Forelimb muscle (tissue), 1 donor: ENCODE measurements around the gene NMUR2. TPM values are rescaled to one million over a fixed set of nuclear protein-coding genes. Genes with fewer than 3 reads are reported as not detected.

Source experiments
- DNase-seq: peaks from one replicate; pipeline ENCODE4 v3.0.0-alpha.2; 2013; ENCODE audit warnings: low read depth
- polyA plus RNA-seq: library from polyadenylated mRNA; unstranded; fragments of 120-200 nt; gene quantifications from one replicate; pipeline ENCODE4 v1.2.1, GENCODE V29; 2013; ENCODE audit not compliant: insufficient read length

NMUR2 gene
- 0.19 TPM for polyA plus RNA-seq

DNA sequence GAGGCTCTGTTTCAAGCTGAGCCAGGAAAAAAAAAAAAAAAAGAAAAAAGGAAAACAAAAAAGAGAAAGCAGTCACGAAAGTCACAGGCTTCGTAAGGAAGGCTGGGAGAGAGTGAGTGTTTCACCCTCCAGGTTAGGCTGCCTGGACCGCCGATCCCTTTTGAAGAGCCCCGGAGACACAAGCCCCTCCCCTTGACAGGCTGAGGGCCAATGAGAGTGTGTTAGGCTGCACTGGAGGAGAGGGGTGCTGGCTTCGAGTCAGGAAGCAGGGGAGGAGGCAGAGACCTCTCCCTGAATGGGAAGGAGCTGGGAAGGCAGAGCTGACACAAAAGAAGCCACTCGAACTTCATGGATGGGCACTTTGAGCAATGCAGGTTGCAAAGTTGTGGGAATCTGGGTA lies at the start of gene NMUR2:
NMUR2 (minus strand) TSS at position 135 of the 400 bp plus-strand sequence. CDS start 166 bp downstream, outside the sequence.
- no peak for DNase-seq

DNA sequence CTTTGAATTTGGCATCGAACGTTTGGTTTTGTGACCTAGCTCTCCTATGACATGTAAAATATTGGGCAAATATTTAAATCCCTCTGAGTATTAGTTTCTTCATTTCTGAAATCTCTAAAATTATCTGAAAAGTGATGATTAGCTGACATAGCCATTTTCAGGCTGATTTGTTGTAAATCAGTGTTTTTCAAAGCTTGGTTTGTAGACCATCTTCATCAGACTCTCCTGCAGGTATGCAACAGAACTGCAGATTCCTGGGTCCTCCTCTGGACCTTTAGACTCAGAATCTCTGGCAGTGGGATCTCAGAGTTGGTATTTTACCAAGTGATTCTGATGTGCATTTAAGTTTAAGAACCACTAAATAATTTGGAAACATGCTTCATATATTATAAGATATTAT lies 38.9 kb upstream of the NMUR2 start:
- no peak for DNase-seq

DNA sequence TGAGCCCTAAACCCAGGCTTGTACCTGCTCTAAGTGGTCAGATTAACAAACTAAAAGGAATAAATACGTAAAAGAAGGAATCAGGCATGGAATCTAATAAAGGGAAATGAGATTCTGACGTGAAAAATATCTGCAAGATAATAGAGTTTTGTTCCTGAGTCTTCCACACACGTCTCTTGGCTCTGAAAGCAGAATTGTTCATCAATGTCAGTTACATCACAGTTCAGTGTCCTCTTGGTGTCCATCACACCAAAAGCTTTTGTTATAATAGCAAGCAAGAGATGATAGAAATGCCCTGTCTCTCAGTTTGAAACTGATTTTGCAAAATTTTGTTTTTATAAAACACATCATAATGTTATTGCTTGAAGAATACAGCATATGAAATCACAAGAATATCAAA lies 34.7 kb upstream of the NMUR2 start:
- no peak for DNase-seq

DNA sequence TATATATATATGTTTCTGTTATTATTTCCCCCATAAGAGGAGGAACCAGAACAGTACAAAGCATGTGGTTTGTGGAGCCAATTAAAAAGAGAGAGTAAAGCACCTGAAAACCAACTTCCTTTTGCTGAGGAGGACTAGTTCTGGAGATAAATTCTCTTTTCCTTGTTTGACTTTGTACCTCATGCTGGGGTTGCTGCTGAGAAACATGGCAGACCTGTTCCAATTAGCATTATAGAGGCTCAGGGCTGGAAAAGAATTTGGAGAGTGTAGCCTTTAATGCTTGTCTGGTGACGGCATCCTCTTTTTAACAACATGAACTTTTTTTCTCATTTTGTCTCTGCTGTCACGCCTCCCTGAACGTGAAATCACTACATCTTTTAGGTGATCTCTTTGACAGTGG lies 32.8 kb upstream of the NMUR2 start:
- DNase-seq, result no peak

DNA sequence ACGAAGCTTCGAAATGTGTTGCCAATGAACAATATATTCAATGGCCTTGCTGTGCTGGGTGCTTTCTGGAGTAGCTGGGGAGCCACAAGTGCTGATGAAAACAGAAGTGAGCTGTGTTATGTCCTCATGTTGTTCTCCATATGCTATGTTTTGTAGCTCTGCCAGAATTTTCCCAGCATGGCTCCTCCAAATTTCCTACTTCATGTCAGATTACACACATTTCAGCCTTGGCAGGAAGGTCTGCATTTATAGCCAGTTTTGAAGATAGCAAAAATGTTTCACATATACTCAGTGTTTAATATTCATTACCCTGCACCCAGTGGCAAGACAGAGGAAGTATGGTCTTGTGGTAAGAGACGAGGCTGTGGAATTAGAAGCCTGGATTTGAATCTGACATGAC lies 22.6 kb upstream of the NMUR2 start:
- DNase-seq, result peak; percentile 11

DNA sequence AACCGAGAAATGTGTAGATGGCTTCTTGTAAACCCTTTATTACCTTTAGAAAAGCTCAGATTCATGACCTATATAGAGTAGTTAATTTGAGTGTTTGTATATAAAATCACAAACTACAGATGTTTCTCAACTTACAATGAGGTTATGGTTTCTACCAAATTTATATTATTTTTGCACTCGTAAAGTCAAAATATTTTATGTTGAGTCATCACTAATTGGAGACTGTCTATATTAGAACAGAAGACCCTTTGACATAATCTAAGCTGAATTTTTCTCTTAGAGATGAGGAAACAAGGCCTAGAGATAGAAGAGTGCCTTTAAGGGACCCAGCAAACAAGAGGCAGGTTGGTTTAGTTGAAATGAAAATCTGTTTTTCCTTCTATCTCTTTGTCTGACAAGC lies 20.0 kb upstream of the NMUR2 start:
- no peak for DNase-seq

GRCh38 chr5:152424501-152424900 lies 19.4 kb upstream of the NMUR2 start:
- no peak for DNase-seq

DNA sequence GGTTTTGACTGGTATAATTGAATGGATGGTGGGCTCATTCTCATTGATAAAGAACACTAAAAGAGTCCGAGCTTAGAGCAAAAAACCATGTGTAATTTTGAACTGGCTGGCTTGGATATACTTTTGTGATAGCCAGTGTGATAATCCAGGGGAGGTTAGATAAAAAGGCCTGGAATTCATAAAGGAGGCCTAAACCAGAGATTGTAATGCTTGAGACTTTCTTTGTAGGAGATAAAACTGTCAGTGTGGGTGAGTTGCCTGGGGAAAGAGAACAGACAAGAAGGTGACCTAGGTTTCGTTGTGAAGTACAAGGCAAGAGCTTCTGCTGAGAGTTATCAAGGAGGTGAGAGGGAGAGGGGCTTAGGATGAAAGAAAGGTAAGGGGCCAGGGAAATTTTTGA lies 17.0 kb upstream of the NMUR2 start:
- no peak for DNase-seq

GRCh38 chr5:152412129-152412528 lies 7.0 kb upstream of the NMUR2 start:
- no peak for DNase-seq

DNA sequence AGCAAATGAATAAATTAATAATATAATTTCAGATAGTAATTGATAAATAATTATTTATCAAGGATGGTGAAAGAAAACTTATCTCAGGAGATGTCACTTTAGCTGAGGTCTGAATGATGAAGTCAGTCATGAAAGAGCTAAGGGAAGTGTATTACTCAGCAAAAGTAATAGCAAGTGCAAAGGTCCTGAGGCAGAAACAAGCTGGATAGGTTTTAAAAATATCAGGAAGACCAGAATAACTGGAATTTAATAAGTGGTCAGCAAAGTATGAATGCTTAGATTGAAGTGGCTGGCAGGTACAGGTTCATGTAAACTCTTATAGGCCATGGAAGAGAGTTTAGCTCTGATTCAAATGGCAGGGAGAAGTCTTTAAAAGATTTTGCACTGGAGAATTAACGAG lies 1.0 kb upstream of the NMUR2 start:
- DNase-seq, result no peak

DNA sequence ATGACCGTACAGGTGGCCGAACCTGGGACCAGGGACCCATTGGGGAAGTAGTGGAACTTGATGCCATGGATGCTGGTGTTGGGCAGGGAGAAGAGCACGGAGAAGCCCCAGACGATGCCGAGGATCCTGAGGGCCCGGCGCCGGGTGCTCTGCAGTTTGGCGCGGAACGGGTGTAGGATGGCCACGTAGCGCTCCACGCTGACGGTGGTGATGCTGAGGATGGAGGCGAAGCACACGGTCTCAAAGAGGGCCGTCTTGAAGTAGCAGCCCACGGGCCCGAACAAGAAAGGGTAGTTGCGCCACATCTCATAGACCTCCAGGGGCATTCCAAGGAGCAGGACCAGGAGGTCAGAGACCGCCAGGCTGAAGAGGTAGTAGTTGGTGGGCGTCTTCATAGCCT lies 585 bp downstream of the NMUR2 start:
- no peak for DNase-seq

DNA sequence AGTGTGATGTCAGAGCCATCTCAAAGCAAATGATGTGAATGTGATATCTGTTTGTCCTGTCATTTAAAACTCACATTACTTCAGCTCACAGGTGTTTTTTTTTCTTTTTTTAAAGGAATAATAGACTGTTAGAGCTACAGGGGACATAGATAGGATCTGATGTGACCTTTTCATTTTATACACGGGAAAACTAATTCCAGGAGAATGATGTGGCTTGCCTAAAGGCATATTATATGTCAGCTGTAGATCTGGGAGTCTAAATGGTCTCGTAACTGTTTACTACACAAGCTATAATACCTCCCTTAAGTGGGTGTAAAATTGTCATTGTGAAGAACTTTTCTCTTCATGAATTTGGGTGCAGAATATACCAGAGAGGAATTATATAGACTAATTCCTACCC lies 2.0 kb downstream of the NMUR2 start:
- DNase-seq, result no peak

- DNase-seq, result peak; percentile 40
Observed at GRCh38 chr5:152400846-152401245, 4.2 kb downstream of the NMUR2 start.

DNA sequence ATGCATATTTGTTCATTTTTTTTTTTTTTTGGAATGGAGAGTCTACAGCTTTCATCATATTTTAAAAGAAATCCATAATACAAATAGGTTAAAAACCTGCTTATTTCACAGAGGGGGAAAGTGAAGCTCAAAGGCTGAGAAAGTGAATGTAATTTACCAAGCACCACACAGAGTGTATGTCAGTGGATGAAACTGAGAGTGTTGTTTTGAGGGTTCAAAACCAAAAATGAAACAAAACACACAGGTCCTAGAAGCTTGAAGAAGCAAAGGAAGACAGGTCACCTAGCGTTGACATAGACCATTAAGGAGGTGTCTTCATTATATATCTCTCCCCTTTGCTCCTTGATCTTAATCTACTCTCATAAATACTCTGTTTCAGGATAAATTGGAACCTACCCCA lies 7.5 kb downstream of the NMUR2 start:
- no peak for DNase-seq

DNA sequence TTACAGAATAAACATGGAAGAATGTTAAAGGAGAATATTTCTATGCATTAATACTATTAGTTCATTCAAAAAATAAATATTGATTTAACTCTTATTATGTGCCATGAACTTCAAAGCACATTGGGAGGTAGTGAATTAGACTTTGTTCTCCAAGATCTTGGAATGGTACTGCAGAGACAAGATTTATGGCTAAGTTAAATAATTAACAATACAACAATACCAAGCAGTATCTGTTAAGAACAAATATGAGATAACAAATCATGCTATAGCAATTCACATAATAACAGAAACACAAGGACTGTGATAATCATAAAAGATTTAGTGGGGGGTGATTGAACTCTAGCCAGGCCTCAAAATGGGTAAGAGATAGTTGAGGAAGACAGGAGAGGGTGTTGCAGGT lies 11.6 kb downstream of the NMUR2 start:
- DNase-seq, result no peak

GRCh38 chr5:152389208-152389849 lies 15.8 kb downstream of the NMUR2 start:
- no peak for DNase-seq

GRCh38 chr5:152388610-152389009 lies 16.5 kb downstream of the NMUR2 start:
- no peak for DNase-seq

DNA sequence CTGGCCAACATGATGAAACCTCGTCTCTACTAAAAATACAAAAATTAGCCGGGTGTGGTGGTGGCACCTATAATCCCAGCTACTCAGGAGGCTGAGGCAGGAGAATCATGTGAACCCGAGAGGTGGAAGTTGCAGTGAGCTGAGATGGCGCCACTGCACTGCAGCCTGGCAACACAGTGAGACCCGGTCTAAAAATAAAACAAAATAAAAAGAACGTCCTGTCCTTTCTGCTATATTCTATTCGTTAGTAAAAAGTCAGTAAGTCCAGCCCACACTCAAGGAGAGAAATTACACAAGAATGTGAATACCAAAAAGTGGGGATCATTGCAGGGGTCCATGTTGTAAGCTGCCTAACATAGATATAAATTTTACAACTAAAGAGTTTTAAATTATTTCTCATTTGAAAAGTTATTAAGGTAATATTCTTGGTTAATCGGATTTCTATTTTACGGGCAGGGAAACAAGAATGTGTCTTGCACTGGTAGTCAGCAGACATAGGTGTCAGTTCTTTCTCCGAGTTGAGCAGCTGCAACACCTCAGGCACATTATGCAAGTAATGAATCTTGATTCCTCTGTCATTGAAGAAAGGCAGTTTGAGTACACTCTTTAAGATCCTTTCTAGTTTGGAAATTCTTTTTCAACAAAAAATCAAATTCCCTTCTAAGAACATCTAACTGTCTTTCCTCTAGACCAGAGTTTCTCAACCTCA lies 24.5 kb downstream of the NMUR2 start:
- no peak for DNase-seq

DNA sequence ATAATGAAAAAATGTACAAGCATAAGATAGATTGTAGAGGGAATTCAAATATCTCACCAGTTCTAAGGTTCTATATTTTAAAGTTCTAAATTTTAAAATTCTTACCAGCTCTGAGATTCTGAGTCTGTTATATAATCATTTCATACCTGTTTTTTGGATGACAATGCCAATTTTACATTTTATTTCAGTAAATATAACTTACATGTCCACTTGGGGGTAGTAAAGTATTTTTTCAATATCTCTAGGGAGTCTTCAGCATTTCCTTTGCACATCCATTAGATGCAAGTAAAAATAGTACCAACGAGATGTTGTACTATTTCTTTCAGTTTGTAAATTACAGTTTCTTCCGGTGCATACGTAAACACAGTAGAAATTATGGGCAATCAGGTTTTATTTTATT lies 25.7 kb downstream of the NMUR2 start:
- no peak for DNase-seq

- DNase-seq, result no peak
Observed at GRCh38 chr5:152378730-152379129, 26.3 kb downstream of the NMUR2 start.

GRCh38 chr5:152376886-152377285 lies 28.2 kb downstream of the NMUR2 start:
- DNase-seq, result no peak

DNA sequence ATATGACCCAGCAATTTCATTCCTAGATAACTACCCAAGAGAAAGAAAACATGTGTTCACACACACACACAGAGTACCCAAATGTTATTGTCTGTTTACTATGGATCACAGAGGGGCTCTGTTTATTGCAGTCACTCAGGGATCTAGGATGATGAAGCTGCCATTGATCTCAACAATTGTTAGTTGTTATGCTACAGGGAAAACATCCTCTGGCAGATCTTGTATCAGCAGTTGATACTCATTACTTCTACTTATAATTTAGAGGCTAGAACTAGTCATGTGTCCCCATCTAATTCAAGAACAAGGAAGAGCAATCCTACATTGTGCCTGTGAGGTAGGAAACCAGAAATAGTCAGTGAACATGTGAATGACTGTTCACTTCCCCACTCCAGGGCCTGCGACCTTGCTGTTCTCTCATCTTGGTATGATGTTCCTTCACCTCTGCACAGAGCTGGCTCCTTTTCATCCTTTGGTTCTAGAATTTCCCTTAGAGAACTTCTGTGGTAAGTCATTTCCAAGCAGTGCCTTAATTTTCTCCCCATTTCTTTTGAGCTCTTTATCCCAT lies 30.3 kb downstream of the NMUR2 start:
- DNase-seq, result no peak

- no peak for DNase-seq
Observed at GRCh38 chr5:152372875-152373274, 32.2 kb downstream of the NMUR2 start.
